Hematopoietic multipotent progenitor cell treated with erythropoietin and hydrocortisone succinate and interleukin-3 and kit ligand, for 15 days (in vitro differentiated cells): ENCODE data around the gene PTTG1IP2.

ENCODE experiments used
- DNase-seq: peaks from one replicate; pipeline ENCODE4 v3.0.0-alpha.2; 2015; ENCODE audit warnings: low spot score

Gene PTTG1IP2

DNA sequence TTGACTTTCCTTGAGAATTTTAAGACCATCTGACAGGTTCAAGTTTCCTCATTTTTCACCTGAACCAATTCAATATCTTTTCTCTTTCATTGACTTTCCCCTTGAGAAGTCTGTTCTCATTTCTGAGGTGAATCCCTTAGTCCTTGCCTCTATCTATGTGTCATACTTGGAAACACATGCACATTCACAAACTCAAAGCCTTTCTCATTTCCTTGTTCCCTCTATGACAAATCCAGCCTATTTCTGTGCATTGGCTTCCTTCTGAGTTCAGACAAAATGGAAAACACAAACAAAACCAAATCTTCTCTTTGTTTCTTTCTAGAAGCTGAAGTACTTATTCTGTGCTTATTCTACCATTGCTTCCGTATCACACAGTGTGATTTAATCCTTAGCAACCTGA is 13.8 kb downstream of the PTTG1IP2 start:
- no peak for DNase-seq

DNA sequence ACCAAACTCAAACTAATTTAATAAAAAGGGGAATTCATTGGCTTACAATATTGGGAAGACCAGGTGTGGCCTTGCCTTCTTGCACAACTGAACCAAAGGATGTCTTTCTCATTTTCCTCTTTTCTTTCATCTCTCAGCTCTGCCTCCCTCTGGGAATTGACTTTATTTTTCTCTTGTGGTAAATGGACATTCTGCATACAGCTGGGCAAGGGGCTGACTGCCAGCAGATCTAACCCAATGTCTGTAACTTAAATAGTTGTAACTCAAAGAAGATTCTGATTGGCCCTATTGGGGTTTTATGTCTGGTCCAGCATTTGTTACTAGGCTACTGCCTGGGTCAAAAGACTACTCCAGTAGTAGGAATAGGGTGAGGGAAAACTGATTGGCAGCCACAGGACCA is 15.3 kb downstream of the PTTG1IP2 start:
- no peak for DNase-seq

GRCh38 chr7:90485734-90486316 is 16.4 kb downstream of the PTTG1IP2 start:
- no peak for DNase-seq

DNA sequence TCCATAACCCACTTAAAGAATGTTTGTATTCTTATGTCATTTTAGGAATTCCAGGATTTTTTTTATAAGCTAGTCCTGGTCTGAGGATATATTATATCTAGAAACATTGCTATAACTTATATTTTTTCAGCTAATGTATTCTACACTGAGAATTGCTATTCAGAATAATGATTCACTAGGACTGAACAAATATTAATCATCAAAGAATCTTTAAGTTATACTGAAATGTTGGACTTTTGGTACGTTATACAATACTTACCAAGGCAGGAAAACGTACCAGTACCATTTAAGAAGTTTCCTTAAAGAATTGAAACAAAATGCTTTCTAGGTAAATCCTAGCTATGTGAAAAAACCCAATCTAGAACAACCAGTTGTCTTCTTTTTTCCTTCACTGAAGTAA is 18.4 kb downstream of the PTTG1IP2 start:
- DNase-seq: no peak

DNA sequence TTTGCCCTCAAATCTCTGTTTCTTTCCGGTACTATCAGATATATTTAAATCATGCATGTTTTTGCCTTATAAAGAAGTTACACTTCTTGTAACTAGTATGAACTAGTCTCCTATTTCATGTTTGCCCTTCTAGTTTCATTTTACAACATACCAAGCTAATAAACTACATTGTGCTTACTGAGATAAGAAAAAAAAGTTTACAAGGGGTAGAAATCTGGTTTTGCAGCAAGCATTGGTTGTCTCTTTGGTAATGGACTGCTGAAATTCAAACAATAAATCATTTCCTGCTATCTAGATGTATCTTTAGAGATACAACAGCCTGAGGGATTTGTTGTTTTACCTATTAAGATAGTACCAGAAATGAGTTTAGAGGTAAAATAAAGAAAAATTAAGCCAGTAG is 18.8 kb downstream of the PTTG1IP2 start:
- no peak for DNase-seq

- DNase-seq: no peak
Observed at GRCh38 chr7:90492250-90492649, 22.8 kb downstream of the PTTG1IP2 start.

DNA sequence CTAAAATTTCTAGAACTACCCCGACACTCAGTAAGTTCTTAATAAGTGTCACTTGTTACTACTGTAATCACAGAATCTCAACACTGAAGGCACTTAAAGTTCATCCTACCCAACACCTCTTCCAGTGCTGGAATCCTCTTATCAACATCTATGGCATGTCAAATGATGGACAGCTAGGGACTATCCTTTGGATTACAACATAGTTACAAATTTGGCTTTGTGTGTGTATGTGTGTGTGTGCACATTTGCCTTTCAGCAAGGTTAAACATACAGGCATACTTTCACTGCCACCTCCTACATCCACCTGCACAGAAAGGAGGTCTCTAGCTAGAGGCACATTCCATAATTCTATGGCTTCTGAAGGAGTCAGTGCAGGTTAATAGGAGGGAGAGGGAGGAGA is 25.8 kb downstream of the PTTG1IP2 start:
- no peak for DNase-seq

DNA sequence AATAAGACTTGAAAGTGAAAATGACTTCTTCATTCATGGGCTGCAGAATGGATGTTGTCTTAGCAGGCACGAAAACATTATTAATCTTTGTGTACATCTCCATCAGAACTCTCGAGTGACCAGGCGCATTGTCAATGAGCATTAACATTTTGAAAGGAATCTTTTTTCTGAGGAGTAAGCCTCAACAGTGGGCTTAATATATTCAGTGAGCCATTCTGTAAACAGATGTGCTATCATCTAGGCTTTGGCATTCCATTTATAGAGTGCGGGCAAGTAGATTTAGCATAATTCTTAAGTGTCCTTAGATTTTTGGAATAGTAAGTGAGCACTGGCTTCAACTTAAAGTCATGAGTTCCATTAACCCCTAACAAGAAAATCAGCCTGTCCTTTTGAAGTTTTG is 33.1 kb downstream of the PTTG1IP2 start:
- DNase-seq: no peak

DNA sequence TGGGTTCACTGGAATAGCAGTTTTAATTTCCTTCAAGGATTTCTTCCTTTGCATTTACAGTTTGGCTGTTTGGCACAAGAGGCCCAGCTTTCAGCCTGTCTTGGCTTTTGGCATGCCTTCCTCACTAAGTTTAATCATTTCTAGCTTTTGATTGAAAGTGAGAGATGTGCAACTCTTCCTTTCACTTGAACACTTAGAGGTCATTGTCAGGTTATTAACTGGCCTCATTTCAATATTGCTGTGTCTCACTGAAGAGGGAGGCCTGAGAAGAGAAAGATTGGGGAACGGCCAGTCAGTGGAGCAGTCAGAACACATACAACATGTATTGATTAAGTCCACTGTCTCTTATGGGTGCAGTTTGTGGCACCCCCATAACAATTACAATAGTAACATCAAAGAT is 33.9 kb downstream of the PTTG1IP2 start:
- DNase-seq: no peak

- no peak for DNase-seq
Observed at GRCh38 chr7:90507692-90508091, 38.3 kb downstream of the PTTG1IP2 start.

DNA sequence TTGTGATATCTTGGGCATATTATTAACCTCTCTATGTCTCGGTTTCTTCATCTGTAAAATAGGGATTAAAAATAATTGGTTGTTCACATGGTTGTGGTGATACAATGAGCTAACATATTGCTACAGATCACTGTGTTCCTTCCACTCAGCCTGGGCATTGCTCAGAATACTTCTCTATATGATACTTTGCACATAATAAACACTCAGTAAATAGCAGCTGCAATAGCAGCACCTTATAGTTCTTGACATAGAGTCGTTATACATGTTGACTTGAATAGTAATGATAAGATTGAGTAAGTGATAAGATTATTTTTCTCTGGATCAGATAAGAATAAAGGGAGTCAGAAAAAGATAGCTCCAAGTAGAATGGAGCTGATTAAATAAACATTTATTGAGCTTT is 42.3 kb downstream of the PTTG1IP2 start:
- no peak for DNase-seq

- no peak for DNase-seq
Observed at GRCh38 chr7:90512821-90513254, 43.4 kb downstream of the PTTG1IP2 start.

DNA sequence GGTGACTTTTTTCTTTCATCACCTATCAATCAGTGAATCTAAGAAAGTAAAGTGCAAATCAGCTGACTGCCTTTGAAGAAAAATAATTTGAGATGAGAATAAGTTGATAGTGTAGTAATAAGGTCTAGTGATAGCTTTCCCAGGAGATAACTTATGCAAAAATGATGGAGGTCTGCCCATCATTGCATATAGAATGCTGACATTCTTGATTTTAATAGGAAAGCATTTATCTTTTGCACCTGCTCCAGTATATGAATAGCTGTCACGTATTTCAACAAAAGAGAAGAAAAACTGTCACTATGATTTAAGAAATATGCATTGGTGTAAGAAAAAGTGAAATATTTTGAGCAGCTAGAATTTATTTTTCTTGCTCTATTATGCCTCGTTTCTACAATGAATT is 46.8 kb downstream of the PTTG1IP2 start:
- DNase-seq: no peak

GRCh38 chr7:90518630-90519029 is 49.2 kb downstream of the PTTG1IP2 start:
- DNase-seq: no peak

DNA sequence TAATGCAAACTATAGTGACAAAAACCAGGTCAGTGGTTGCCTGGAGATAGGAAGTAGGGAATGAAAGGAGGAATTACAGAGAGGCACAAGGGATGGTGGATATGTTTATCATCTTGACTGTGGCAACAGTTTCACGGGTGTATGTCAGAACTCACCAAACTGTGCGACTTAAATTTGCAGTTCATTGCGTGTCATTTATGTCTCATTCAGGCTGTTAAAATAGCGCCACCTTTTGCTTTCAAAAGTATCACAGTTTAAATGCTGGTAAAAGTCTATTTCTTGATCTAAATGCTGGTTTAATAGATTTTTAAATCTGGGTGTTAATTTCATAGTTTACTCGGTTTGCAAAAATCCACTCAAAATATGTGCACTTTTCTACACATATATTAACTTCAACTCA is 51.0 kb downstream of the PTTG1IP2 start:
- DNase-seq: no peak

DNA sequence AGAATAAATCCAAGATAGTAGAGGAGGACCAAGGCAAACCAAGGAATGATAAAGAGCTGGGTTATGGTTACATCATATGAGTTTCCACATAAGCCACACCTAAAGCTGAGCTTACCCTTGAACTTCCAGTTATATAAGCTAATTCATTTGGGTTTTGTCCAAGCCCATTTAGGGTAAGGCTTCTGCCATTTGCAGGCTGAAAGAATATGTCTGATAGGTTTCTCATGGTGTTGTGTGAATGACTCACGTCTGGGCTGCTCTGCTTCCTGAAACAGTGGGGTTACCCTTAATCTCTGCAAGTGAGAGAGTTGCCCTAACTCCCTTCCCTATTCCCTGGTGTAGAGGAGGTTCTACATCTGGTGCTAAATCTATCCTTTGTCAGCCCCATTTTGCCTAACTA is 60.8 kb downstream of the PTTG1IP2 start:
- DNase-seq: no peak

GRCh38 chr7:90532231-90532929 is 62.9 kb downstream of the PTTG1IP2 start:
- no peak for DNase-seq

GRCh38 chr7:90536449-90536848 is 67.0 kb downstream of the PTTG1IP2 start:
- DNase-seq: no peak

DNA sequence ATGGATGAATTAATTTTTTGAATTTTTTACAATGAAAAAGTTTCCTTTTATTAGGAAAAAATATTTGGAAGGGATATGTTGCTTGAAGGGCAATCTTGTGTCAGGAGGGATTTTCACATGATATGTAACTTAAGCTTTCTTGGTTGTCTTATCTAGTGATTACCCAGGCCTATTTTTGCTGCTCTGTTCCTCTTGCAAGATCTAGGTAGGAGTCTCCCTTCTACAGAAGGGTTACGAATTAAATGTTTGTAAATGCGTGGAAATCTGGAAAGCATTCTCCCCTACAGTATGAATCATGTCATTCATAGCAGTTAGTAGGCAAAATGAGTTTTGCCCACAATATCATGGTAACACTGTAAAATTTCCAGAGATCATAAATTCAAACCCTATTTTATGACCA is 69.0 kb downstream of the PTTG1IP2 start:
- DNase-seq: no peak

DNA sequence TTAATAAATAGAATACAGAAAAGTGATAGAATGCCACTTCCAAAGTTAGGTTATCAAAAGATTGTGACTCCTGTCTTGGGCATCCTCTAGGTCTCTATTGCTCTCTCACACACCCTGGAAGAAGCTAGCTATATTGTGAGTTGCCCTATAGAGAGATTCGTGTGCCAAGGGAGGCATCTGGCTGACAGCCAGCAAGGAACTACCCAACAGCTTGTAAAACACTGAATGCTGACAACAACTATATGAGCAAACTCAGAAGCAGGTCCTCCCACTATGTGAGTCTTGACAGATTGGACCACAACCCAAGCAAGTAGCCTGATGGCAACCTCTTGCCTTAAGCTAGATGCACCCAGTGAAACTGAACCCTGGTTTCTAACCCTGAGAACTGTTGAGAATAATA is 71.0 kb downstream of the PTTG1IP2 start:
- DNase-seq: no peak

- no peak for DNase-seq
Observed at GRCh38 chr7:90551036-90551435, 81.6 kb downstream of the PTTG1IP2 start.

- peak; percentile 5 for DNase-seq
Observed at GRCh38 chr7:90552521-90552920, 83.1 kb downstream of the PTTG1IP2 start.

- no peak for DNase-seq
Observed at GRCh38 chr7:90560730-90561129, 91.3 kb downstream of the PTTG1IP2 start.
